Measurements from ENCODE around the gene HMGCR.
"Not testable (repeated sequence)": the region's sequence is repeated elsewhere in the genome, so short reads cannot be mapped to it uniquely, and the experiment has no call there.

The HMGCR gene

GRCh38 chr5:75336615-75337336 lies at the start of gene HMGCR:
Gene HMGCR, plus strand, starts transcription at chr5:75337220. Its CDS starts 5,386 bp downstream, at chr5:75342606.
- DNase-seq: peak; percentile 89 to 93

- not testable (repeated sequence) for DNase-seq
Measured at GRCh38 chr5:75291844-75292243, 45.2 kb upstream of the HMGCR start.

GRCh38 chr5:75300084-75300483 lies 36.9 kb upstream of the HMGCR start:
- DNase-seq: no peak

- no peak for DNase-seq
Measured at GRCh38 chr5:75303419-75303818, 33.6 kb upstream of the HMGCR start.

- DNase-seq: not testable (repeated sequence)
Measured at GRCh38 chr5:75304486-75304885, 32.5 kb upstream of the HMGCR start.

- DNase-seq: no peak
Measured at GRCh38 chr5:75306746-75307145, 30.3 kb upstream of the HMGCR start.

- DNase-seq: no peak
Measured at GRCh38 chr5:75310212-75310611, 26.8 kb upstream of the HMGCR start.

- not testable (repeated sequence) for DNase-seq
Measured at GRCh38 chr5:75319148-75319547, 17.9 kb upstream of the HMGCR start.

GRCh38 chr5:75319638-75320037 lies 17.4 kb upstream of the HMGCR start:
- DNase-seq: no peak

GRCh38 chr5:75320371-75320770 lies 16.6 kb upstream of the HMGCR start:
- DNase-seq: no peak

- DNase-seq: no peak
Measured at GRCh38 chr5:75322066-75322465, 15.0 kb upstream of the HMGCR start.

- DNase-seq: peak; percentile 17 to 24
Measured at GRCh38 chr5:75324791-75325190, 12.2 kb upstream of the HMGCR start.

GRCh38 chr5:75325242-75325641 lies 11.8 kb upstream of the HMGCR start:
- DNase-seq: no peak

- DNase-seq: no peak
Measured at GRCh38 chr5:75330404-75330803, 6.6 kb upstream of the HMGCR start.

- DNase-seq: no peak
Measured at GRCh38 chr5:75331095-75332090, 5.6 kb upstream of the HMGCR start.

- not testable (repeated sequence) for DNase-seq
Measured at GRCh38 chr5:75333759-75334158, 3.3 kb upstream of the HMGCR start.

- DNase-seq: not testable (repeated sequence)
Measured at GRCh38 chr5:75334413-75334812, 2.6 kb upstream of the HMGCR start.

- DNase-seq: no peak
Measured at GRCh38 chr5:75335486-75335885, 1.5 kb upstream of the HMGCR start.

- no peak for DNase-seq
Measured at GRCh38 chr5:75335952-75336614, 937 bp upstream of the HMGCR start.

GRCh38 chr5:75337366-75338021 lies 474 bp downstream of the HMGCR start:
- DNase-seq: peak; percentile 17 to 18

GRCh38 chr5:75338408-75338807 lies 1.4 kb downstream of the HMGCR start:
- no peak for DNase-seq

GRCh38 chr5:75340714-75341478 lies 3.9 kb downstream of the HMGCR start:
- DNase-seq: no peak
